GM20000 (cell line): Measurements from ENCODE around the gene ZFAND6.
A peak's percentile ranks its signal among the peaks of the same experiment; 100 is the strongest.

Source experiments
- DNase-seq: peaks from one replicate; pipeline ENCODE4 v3.0.0; 2012; ENCODE audit warnings: low spot score
- TF ChIP-seq, protein P1 (sequence below): IDR thresholded peaks from 2 replicates; pipeline ENCODE4 v1.5.1; 2012; ENCODE audit warnings: mild to moderate bottlenecking, control low read depth; ENCODE audit errors: extremely low read depth, missing control alignments

ZFAND6 gene

GRCh38 chr15:80090041-80090440 lies 30.6 kb downstream of the ZFAND6 start:
- TF ChIP-seq, protein P1, sequence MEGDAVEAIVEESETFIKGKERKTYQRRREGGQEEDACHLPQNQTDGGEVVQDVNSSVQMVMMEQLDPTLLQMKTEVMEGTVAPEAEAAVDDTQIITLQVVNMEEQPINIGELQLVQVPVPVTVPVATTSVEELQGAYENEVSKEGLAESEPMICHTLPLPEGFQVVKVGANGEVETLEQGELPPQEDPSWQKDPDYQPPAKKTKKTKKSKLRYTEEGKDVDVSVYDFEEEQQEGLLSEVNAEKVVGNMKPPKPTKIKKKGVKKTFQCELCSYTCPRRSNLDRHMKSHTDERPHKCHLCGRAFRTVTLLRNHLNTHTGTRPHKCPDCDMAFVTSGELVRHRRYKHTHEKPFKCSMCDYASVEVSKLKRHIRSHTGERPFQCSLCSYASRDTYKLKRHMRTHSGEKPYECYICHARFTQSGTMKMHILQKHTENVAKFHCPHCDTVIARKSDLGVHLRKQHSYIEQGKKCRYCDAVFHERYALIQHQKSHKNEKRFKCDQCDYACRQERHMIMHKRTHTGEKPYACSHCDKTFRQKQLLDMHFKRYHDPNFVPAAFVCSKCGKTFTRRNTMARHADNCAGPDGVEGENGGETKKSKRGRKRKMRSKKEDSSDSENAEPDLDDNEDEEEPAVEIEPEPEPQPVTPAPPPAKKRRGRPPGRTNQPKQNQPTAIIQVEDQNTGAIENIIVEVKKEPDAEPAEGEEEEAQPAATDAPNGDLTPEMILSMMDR, result no peak

GRCh38 chr15:80090879-80091503 lies 31.5 kb downstream of the ZFAND6 start:
- no peak for DNase-seq
- TF ChIP-seq, protein P1, result peak; percentile 12

More at GRCh38 chr15:80090041-80090440, 30.6 kb downstream of the ZFAND6 start:
- DNase-seq, result no peak

- DNase-seq, result no peak
Measured at GRCh38 chr15:80093854-80094418, 34.5 kb downstream of the ZFAND6 start.

DNA sequence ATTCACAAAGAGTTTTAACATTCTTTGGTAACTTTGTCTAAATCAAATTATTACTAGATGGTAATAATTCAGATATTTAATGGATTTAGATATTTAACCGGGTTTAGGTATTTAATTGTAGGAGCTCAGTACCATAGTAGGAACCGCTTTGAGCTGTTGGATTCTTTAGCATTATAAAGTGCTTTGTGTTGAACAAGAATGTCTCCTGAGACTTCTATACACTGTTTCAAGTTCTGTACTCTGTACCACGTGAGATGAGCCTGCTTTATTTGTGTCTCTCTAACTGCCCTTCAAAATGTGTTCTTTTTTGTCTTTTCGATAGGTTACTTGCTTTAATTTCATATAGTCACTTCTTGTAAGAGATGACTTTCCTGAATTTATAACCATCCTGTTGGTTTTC lies 36.0 kb downstream of the ZFAND6 start:
- DNase-seq, result no peak
- TF ChIP-seq, protein P1, result no peak

More at GRCh38 chr15:80093854-80094418, 34.5 kb downstream of the ZFAND6 start:
- TF ChIP-seq, protein P1, result no peak

- DNase-seq, result no peak
Measured at GRCh38 chr15:80095969-80096368, 36.5 kb downstream of the ZFAND6 start.

GRCh38 chr15:80098341-80098740 lies 38.9 kb downstream of the ZFAND6 start:
- DNase-seq, result no peak
- TF ChIP-seq, protein P1, result no peak

More at GRCh38 chr15:80095969-80096368, 36.5 kb downstream of the ZFAND6 start:
- TF ChIP-seq, protein P1, result no peak

DNA sequence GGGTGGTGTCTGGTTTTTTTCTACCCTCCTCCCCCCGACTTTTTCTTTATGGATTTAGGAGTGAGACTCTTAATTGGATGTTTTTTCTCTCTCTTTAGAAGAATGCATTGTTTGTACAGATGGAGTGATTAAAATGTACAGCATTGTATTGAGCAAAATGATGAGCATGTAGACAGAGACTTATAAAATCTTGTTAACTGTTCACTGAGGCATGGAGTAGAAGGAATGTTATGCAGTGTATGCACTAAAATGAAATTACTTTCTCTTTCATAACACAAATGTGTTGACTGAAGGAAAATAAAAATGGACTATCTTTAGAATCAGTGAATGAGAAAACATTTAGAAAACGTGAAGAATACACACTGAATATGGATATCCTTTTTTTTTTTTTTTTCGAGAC lies 39.8 kb downstream of the ZFAND6 start:
- TF ChIP-seq, protein P1, result no peak
- peak; percentile 10 for DNase-seq

GRCh38 chr15:80099662-80100061 lies 40.2 kb downstream of the ZFAND6 start:
- peak; percentile 38 for DNase-seq
